Nephron (organoid): ENCODE results near the gene CCNJ.

Experiments
- H3K27ac Mint-ChIP-seq, 3 experiments: 2 replicates each; pipeline ENCODE4 v1.8.0; 2020; ENCODE audit warnings: mixed read lengths in 3 of 3, mild to moderate bottlenecking in 2 of 3, moderate library complexity in 1 of 3
- H3K27me3 Mint-ChIP-seq: 2 replicates; pipeline ENCODE4 v1.8.0; 2021; ENCODE audit warnings: low read depth, mild to moderate bottlenecking, moderate library complexity, mixed read lengths
- H3K36me3 Mint-ChIP-seq: 2 replicates; pipeline ENCODE4 v1.8.0; 2020; ENCODE audit warnings: low read depth, mixed read lengths
- H3K4me1 Mint-ChIP-seq: 2 replicates; pipeline ENCODE4 v1.8.0; 2020; ENCODE audit warnings: mixed read lengths
- H3K4me3 Mint-ChIP-seq, 3 experiments: 2 replicates each; pipeline ENCODE4 v1.8.0; 2020; ENCODE audit warnings: mild to moderate bottlenecking in 3 of 3, mixed read lengths in 3 of 3, moderate library complexity in 2 of 3
- H3K9me3 Mint-ChIP-seq: 2 replicates; pipeline ENCODE4 v1.8.0; 2020; ENCODE audit warnings: mixed read lengths
- CTCF ChIP-seq, 3 experiments: fragments of 200-600 bp; sonication (generic); IDR thresholded peaks; one replicate each; pipeline ENCODE4 v1.5.0; 2021; ENCODE audit warnings: antibody characterized with exemption in 3 of 3; ENCODE audit not compliant: unreplicated experiment in 3 of 3

Gene CCNJ

DNA sequence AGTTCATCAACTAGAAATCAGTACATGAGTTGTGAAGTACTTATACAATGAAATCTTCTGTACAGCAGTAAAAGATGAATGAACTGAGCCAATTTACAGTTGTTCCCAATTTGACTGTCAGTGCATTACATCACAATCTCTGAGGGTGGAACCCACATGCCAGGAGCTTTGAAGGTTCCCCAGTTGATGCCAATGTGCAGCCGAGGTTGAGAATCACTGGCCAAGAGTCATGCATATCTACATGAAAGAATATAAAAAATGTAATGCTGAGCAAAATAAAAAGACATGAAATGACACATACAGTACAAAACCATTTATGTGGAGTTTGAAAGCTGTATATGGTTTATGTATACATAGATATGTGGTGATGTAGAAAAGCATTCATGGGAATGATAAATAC lies 22.1 kb upstream of the CCNJ start:
- H3K27me3 Mint-ChIP-seq, result peaks cover 21% of the 10 kb centered on the region
- no peak overlapping the region for H3K27ac Mint-ChIP-seq
- H3K4me1 Mint-ChIP-seq, result peaks cover 6% of the 10 kb centered on the region
- no peak for TF ChIP-seq CTCF (IDR thresholded peaks at IDR 0.05; ENCODE audit: unreplicated experiment in 3 of 3)
- H3K9me3 Mint-ChIP-seq, result no peaks in the 10 kb centered on the region
- no peak overlapping the region for H3K4me3 Mint-ChIP-seq
- no peaks in the 10 kb centered on the region for H3K36me3 Mint-ChIP-seq

- Mint-ChIP-seq H3K27ac (no peak overlapping the region), H3K36me3 (no peaks in the 10 kb centered on the region), H3K27me3 (peaks cover 16% of the 10 kb centered on the region), H3K4me1 (no peaks in the 10 kb centered on the region), H3K4me3 (no peak overlapping the region), H3K9me3 (no peaks in the 10 kb centered on the region)
- no peak for TF ChIP-seq CTCF (IDR thresholded peaks at IDR 0.05; ENCODE audit: unreplicated experiment in 3 of 3)
These were observed 20.6 kb upstream of the CCNJ start for GRCh38 chr10:96022739-96023138.

GRCh38 chr10:96023168-96023567 lies 20.2 kb upstream of the CCNJ start:
- no peaks in the 10 kb centered on the region for H3K9me3 Mint-ChIP-seq
- no peak overlapping the region for H3K27ac Mint-ChIP-seq
- no peaks in the 10 kb centered on the region for H3K4me1 Mint-ChIP-seq
- no peaks in the 10 kb centered on the region for H3K36me3 Mint-ChIP-seq
- H3K4me3 Mint-ChIP-seq, result no peak overlapping the region
- TF ChIP-seq CTCF (IDR thresholded peaks at IDR 0.05; ENCODE audit: unreplicated experiment in 3 of 3), result no peak
- H3K27me3 Mint-ChIP-seq, result peaks cover 16% of the 10 kb centered on the region

GRCh38 chr10:96025566-96025965 lies 17.8 kb upstream of the CCNJ start:
- no peaks in the 10 kb centered on the region for H3K9me3 Mint-ChIP-seq
- peak in 2 of 3 experiments; percentile 18 to 29 for TF ChIP-seq CTCF (IDR thresholded peaks at IDR 0.05; ENCODE audit: unreplicated experiment in 3 of 3)
- H3K4me3 Mint-ChIP-seq, result no peak overlapping the region
- H3K4me1 Mint-ChIP-seq, result no peaks in the 10 kb centered on the region
- H3K27me3 Mint-ChIP-seq, result peaks cover 11% of the 10 kb centered on the region
- no peaks in the 10 kb centered on the region for H3K36me3 Mint-ChIP-seq
- no peak overlapping the region for H3K27ac Mint-ChIP-seq

GRCh38 chr10:96034625-96035024 lies 8.8 kb upstream of the CCNJ start:
- no peaks in the 10 kb centered on the region for H3K9me3 Mint-ChIP-seq
- H3K4me1 Mint-ChIP-seq, result no peaks in the 10 kb centered on the region

More at GRCh38 chr10:96034625-96035024, 8.8 kb upstream of the CCNJ start:
- no peaks in the 10 kb centered on the region for H3K27me3 Mint-ChIP-seq
- no peak overlapping the region for H3K27ac Mint-ChIP-seq
- TF ChIP-seq CTCF (IDR thresholded peaks at IDR 0.05; ENCODE audit: unreplicated experiment in 3 of 3), result no peak
- H3K4me3 Mint-ChIP-seq, result no peak overlapping the region
- H3K36me3 Mint-ChIP-seq, result no peaks in the 10 kb centered on the region
